NCI-H1105 (cell line): ENCODE measurements around the gene BEGAIN.

Source experiments
- DNase-seq: peaks from one replicate; lab custom pipeline; 2025; lab: John Stamatoyannopoulos, UW

The BEGAIN gene

DNA sequence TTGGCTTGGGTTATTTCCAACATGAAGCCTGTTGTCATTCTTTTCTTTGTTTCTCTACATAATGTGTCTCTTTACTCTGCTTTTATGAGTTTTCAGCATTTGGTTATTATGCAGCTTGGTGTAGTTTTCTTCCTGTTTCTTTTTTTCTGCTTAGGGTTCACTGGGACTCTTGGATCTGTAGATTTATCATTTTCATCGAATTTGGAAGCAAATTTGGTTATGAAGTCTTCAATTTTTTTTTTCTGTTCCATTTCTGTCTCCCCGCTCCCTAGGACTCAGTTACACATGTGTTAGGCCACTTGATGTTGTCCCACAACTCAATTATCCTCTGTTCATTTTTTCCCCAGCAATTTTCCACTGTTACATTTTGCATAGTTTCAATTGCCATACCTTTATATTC lies 13.8 kb upstream of the BEGAIN start:
- DNase-seq: no peak

DNA sequence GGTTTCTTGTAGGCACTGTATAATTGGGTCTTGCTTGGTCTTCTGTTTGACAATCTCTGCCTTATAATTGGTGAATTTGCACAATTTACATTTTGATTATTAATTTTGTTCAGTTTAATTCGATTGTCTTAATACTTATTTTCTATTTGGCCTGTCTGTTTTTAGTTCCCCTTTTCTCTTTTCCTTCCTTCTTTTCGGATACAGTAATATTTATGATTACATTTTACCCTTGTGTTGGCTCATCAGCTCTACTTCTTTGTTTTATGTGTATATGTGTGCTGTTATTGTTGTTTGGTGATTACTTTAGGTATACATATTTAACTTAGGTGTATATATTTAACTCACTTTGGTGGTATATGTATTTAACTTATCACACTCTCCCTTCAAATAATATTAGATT lies 12.8 kb upstream of the BEGAIN start:
- DNase-seq: no peak

DNA sequence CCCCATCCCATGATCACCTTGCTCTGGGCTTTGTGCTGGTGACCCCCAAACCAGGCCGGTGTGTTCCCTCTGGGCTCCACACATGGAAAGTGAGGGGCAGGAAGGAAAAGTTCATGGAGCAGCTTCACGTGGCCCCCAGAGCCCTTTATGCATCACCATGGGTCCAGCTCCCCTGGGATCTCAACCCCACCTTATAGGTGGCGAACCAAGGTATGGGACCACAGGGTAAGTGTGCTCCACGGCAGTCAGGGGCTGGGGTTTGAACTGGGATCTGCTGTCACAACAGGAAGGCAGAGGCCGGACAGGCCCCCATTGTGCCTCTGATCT lies 7.4 kb upstream of the BEGAIN start:
- no peak for DNase-seq

DNA sequence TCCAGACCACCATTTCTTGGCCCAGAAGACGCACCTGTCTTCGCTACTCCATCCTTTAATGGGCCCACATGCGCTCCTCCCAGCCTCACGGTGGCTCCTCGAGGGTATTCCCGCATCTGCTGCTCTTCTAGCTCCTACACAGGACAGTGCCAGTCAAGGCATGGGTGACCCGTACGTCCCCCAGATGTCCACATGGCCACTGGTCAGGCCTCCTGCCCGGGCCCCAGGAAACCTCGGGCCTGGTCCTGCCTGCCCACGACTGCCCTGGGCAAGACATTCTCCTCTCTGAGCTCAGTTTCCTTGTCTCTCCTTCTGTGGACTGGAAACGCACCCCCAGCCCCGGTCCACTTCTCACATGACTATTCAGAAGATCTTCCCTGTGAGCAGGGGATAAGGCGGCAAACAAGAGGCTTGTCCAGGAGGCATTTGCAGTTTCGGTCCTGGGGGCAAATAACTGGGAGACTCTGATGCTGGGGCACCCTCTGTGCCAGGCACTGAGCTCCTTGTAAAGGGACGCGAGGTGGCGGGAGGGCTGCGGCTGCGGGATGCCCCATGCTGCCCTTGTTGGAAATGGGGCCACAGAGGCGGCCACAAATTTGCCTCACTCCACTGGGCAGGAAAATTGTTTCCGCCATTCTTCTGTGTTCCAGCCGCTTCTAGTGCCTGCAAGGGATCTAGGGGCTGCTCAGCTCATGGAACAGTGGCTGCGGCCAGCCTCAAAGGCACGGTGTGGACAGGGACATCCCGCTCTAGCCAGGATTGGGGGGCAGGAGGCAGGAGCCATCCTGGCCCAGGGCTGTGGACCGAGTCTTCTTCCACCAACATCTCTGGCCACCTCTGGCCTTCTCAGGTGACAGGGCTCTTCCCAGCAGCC lies 6.8 kb upstream of the BEGAIN start:
- no peak for DNase-seq

DNA sequence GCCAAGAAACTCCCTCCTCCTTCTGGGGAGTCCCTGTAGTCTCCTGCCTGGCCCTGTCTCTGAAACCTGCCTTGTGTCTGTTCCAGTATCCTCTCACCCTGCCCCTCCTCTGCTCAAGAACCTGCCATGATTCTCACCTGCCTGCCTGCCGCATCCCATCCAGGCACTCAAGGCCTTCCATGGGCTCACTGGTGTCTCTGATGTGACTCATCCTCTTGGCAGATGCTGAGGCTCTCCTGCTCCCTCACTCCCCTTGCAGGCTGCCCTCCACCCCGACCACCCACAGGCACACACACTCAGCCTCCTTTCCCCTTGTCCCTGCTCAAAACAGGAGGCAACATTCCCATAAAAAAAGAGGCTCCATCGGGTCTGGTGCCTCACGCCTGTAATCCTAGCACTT lies 5.8 kb upstream of the BEGAIN start:
- no peak for DNase-seq

DNA sequence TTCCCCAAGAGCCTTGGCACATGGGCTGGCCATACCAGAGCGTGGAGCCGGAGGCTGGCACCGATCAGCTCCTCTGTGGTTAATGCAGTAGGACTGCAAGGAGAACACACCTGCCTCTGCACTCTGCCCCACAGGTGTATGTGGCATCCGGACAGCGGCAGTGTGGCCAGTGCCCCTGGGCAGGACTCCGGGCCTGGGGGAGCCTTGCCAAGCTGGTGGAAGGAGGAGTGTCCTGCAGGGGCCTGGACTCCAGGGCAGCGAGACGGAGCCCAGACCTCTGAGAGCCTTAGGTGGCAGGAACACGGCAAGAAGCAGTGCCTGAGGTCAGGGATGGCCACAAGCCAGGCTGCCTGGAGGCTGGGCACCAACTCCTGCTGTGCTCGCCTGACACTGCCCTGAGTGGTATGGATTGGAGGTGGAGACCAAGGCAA lies 5.3 kb upstream of the BEGAIN start:
- no peak for DNase-seq

DNA sequence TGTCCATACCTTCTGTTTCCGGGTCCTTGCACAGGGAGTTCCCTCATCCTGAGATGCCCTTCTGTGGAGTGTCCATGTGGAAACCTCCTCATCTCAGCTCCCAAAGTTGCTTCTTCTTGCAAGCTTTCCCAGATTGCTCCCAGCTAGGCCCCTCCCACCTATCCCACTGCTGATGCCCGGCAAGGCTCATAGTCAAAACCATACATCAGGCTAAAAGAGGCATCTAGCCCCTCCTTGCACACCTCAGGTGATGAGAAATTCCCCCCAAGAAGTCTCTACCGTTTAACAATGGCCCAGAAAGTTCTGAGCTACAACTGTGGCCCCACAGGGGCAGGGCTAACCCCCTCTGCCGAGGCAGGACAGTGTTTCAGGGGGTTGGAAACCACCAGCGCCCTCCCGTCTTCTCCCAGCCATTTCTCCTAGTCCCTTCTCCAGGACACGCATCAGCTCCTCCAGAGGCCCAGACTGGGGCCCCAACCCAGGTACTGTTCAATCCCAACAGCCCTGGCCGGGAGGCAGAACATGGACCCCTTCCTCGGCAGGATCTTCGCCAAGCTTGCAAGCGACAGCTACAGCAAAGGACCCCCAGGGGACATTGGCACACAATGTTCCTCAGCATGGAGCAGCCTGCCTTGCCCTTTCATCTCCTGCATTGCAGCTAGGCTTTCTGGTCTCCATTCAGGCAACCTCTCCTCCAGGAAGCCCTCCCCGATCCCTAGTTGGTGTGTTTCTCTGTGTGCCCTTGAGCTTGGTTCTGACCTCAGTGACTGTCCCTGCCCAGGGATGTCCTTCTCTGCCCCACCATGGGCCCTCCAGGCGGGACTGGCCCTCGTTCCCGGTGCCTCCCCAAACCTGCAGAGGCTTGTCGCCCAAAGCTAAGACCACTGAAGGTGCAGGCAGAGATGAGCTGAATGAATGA lies 4.5 kb upstream of the BEGAIN start:
- no peak for DNase-seq

DNA sequence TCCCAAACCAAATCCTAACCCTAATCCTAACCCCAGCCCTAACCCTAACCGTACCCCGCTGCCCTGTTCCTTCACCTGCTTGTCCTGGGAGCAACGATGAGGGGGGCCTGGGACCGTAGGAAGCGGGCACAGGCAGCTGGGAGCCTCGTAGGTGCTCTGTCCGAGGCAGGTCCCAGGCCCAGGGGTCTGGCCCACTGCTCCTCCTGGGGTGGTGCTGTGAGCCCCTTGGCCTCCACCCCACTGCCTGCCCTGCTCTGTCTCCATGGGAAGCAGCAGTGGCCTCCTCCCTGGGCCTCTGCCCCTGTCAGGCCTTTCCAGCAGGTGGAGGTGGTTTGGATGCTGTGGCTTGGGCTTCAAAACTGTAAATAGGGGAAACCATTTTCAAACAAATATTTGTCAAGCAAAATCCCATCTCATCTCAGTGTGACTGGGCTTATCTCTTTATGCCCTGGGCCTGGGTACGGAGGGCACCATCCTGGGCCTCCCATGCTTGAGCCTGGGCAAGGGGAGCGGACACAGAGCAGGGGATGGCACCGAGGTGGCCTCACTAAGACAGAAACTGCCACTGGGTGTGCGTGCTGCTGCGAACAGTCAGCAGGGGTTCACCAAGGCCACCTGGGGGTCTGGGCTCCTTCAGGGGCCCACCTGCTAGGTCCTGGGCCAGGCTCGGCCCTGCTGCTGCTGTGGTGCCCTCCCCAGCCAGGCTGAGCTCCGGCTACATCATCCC lies 3.7 kb upstream of the BEGAIN start:
- DNase-seq: no peak

DNA sequence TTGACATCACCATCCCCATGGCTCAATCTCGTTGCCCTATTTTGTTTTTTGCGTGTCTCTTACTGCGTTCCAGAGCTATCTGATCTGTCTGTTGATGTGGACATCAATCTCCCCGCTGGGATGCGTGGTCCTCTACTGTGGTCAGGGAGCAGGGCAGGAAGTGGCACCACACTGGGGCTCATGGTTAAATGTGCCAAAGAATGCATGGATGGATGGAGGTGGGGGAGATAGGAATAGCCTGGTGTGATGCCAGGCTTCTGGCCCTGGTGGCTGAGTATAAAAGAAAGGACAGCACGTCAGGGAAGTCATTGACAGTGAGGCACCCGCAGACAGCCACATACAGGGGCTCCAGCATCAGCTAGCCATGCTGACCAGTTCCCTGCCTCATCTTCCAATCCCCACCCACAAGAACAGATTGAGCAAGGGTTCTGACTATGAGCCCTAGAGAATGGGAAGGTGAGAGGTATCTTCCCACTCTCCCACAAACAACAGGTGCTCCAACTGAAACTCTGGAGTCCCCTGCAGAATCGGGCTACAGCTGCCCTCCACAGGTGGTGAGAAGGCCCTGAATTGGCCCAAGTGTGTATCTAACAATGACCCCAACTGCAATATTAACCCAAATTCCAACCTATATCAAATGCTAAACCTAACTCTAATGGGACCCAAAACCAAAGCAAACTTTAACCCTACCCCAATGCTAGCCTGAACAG lies 2.7 kb upstream of the BEGAIN start:
- DNase-seq: no peak

DNA sequence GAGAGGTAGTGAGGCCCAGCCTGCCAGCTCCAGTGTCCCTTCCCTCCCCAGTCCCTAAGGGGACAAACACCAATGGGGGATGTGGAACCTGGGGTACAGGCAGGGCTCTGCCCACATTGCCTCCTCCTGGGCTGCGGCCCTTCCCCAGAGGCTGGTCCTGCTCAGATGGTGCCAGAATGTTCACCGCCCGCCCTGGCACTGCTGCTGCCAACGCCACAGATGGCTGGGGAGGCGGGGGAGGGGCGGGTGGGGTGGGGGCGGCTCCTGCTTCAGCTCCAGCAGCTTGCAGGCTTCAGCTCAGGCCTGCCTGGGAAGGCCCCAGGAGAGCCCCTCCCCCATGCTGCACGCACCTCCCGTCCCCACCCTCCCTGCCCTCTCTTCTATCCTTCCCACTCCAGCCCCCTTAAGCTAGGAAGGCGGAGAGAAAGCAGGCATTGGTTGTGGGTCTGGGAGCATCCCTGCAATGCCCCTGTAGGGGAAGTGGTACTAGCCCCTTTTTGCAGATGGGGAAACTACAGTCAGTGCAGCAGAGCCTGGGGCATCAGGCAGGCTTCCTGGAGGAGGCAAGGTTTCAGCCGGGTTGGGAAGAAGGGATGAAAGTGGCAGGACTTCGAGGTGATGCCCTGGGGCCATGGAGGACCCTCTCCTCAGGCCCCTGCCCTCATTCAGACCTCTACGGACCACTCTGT lies 2.0 kb upstream of the BEGAIN start:
- no peak for DNase-seq

DNA sequence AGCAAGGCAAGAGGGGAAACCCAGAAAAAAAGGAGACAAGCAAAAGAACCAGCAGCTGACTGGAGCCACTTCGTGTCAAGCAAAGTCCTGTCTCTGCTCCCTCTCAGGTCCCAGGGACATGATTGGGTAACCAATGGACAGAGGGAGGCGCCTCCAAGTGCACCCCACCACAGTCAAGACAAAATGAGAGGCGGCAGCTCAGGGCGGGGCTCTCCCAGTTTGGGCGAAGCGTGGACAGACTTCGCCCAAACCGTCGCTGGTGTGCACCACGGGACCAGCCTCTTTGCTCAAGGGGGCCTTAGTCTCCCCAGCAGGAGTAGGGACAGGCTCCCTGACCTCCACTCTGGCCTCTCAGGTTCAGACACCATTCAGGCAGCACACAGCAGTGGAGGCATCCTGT lies 1.5 kb upstream of the BEGAIN start:
- DNase-seq: no peak

DNA sequence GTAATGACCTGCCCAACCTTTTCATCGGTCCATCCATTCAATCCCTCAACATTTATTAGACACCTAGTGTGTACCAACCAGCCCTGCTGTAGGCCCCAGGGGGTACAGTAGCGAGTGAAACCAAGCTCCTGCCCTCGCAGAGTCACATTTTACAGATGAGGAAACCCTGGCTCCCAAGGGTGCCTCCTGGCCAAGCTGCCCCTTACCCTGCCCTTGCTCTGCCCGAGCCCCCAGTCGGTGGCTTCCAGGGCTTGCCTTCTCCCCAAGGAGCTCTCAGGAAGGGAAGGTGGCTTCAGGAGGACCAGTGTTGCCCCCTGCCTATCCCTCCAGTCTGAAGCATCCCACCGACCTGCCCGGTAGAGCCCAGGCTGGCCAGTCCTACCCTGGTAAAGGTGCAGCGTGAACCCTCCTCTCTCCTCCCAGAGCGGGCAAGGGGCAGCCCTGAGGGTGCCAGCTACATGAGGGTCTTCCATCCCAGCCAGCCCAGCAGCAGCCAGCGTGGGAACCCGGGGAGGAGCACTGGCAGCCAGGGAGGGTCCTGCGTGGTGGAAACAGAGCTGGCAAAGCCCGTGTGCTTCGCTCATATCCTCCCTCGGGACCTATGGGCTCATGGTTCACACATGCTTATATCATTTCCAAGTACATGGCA lies 670 bp upstream of the BEGAIN start:
- DNase-seq: no peak

DNA sequence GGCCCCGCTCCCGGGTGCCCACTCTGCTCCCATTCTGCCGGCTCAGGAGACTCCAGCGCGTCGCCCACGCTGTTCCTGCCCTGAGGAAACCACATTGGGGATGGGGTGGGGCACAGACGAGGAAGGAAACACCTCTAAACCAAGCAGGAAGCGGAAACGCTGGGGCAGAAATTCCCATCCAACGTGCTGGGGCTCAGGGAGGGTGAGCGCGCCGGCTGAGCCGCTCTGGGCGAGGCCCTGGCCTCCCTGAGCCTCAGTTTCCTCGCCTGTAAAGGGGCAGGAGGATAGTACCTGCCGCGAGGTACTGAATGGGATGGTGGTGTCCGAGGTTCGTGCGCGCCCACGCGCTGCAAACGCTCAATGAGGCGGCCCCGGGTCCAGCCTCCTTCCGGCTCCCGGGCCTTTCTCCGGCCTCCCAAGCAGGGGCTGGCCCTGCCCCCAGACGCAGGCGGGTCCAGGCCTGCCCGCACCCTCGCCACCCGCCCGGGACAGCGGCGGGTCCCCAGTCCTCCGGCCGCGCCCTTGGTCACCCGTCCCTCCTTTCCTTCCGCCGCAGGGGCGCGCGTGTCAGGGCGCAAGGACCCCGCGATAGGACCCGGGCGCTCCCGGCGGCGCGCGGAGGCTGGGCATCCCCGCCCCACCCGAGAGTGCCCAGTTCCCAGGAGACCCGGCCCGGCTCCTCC lies 673 bp downstream of the BEGAIN start:
- DNase-seq: no peak

DNA sequence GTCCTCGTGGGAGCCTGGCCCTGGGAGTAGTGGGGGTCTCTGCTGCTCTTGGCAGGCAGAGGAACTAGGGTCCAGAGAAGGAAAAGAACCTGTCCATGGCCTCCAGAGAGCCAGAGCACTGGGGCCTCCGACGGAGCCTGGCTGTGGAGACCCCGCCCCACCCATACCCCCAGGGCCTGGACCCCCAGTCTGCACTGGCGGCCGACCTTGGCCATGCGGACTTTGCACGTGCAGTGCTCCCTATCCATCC lies 1.1 kb downstream of the BEGAIN start:
- no peak for DNase-seq

DNA sequence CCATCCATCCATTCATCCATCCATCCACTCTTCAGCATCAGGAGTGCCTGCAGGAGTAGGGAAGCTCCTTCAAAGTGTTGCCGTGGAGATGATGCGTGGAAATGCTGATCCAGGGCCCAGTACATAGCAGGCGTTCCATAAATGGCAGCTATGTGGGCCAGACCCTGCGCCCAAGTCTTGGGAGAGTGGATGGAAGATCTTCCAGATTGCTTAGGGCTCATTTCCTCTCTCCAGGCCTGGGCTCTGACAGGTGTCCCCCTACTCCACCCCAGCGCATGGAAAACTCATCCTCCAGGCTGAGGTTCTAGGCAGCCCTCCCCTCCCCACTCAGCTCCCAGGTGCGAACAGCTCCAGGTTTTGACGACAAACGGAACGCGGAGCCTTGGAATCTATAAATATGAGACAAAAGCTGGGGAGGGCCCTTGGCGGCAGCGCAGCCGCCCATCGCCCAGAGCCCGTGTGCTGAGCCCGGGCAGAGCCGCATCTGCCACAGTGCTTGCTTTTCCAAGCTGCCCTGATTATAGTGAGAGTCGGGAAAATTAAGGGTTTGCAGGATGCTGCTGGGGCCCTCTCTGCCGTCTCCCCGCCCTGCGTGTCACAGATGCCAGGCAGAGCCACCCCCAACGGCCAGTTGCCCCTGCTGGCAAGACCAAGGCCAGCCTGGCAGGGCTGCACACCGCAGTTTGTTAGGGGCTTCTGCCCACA lies 1.6 kb downstream of the BEGAIN start:
- no peak for DNase-seq

DNA sequence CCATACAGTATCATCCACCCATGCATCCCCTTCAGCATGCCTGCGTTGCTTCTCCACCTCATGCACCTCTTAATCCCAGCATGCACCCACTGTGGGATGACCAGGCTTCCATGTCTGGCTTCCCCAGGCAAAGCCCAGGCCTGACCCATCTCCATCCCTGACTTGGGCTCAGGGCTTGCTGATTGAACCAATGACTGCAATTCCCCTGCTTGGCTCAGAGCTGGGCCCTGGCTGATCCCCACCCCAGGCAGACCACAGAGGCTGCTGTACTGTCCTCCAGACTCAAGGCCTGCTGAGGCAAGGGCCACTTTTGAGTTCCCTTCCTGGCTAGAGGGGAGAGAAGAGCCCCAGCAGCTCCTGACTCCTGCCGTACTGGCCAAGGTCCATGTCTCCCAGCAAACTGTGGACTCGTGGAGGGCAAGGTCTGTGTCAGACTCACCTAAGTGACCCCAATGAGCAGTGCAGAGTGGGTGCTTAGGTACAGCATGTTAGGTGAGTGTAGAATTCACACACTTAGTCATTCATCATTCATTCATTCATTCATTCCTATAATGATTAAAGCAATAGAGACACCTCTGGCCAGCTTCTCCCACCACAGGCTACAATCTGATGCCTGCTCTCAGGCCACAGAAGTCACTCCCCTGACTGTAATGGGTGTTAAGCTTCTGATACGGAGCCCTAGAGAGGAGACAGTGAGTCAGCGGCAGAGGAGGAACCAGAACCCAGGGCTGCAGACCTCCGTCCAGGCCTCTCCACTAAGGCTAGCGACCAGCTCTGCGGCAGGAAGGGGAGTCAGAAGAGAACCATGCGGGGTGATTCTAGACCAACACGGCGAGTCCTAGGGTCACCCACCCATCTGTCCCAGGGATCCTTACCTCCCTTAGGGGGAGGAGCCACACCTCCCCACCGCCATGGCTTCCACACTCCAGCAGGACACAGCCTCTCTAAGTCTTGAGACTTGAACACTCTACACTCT lies 2.9 kb downstream of the BEGAIN start:
- no peak for DNase-seq

DNA sequence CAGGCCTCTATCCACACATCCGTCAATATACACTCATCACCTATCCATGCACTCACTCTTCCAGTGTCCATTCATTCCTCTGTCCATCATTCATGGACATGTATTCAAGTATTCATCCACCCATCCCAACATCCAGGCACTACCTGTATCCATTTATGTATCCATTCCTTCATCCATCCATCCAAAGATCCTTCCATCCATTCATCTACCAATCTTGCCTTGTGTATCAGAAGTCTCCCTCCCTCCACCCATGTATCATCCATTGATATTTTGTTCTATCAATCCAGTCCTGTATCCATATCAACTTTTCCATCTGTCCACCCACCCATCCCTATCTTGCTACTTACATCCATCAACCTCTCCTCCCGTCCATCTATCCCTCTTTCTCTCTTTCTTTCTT lies 4.0 kb downstream of the BEGAIN start:
- DNase-seq: no peak

DNA sequence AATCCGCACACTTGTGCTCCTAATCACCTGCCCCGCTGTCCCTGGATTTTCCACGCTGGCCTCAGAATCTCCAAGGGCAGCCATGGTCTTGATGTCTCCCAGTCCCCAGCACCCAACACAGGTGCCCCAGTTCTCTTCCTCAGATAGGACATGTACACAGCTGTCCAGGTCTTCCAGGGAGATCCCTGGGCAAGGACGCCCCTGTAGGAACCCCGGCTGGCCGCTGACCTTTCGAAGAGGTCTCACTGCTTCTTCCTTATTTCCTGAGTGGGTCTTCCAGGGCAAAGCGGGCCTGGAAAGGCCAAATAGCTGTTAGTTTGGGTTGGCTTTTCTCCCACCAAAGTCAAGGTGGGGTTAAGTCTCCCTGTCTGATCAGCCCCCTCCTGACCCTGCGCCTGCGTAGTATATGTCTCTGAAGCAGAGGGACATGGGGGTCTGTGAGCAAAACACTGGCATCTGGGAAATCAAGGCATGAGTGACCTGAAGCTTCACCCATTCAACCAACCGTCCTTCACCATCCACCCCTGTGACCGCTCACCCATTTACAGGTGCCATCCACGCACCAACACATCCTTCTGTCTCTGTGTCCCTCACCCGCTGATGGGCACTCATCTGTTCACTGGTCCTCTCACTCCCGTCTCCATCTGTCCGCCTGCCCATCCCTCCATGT lies 4.6 kb downstream of the BEGAIN start:
- no peak for DNase-seq
